OCI-LY3 (cell line): ENCODE data around the gene THAP3.

Source experiments
- H2AFZ ChIP-seq: fragments of 200-600, 300-600 bp; shearing (Covaris generic); 2 replicates; pipeline ENCODE4 v1.6.0; 2014; ENCODE audit warnings: antibody characterized with exemption, low read depth, low read length
- H3K27ac ChIP-seq: fragments of 200-600, 300-600 bp; sonication (generic); 2 replicates; pipeline ENCODE4 v1.5.1; 2014; ENCODE audit warnings: mild to moderate bottlenecking, low read length, moderate library complexity, mixed read lengths
- H3K27me3 ChIP-seq: fragments of 200-600, 300-600 bp; sonication (generic); 2 replicates; pipeline ENCODE4 v1.6.1; 2014; ENCODE audit warnings: low read depth, low read length, mixed read lengths
- H3K36me3 ChIP-seq: fragments of 200-600, 300-600 bp; sonication (generic); replicated peaks from 2 replicates; pipeline ENCODE3; 2014; ENCODE audit warnings: low read depth, low read length, mixed read lengths
- H3K4me1 ChIP-seq: fragments of 300-600, 200-600 bp; sonication (generic); 2 replicates; pipeline ENCODE4 v1.6.1; 2014; ENCODE audit warnings: low read length, mixed read lengths
- H3K4me2 ChIP-seq: fragments of 200-600, 300-600 bp; sonication (generic); 2 replicates; pipeline ENCODE4 v1.6.1; 2014; ENCODE audit warnings: low read length, mixed read lengths
- H3K4me3 ChIP-seq: fragments of 300-600, 200-600 bp; sonication (generic); 2 replicates; pipeline ENCODE4 v1.5.1; 2014; ENCODE audit warnings: antibody characterized with exemption, mild to moderate bottlenecking, low read length, moderate library complexity
- H3K79me2 ChIP-seq: fragments of 300-600, 200-600 bp; shearing (Covaris generic); 2 replicates; pipeline ENCODE4 v1.6.1; 2014; ENCODE audit warnings: mild to moderate bottlenecking, low read length, mixed read lengths
- H3K9ac ChIP-seq: fragments of 300-600, 200-600 bp; shearing (Covaris generic); 2 replicates; pipeline ENCODE4 v1.6.0; 2014; ENCODE audit warnings: mild to moderate bottlenecking, low read length, moderate library complexity
- H3K9me3 ChIP-seq: fragments of 200-600, 300-600 bp; shearing (Covaris generic); 2 replicates; pipeline ENCODE4 v1.6.1; 2014; ENCODE audit warnings: low read length, mixed read lengths; ENCODE audit not compliant: insufficient read depth
- H4K20me1 ChIP-seq: fragments of 200-600, 300-600 bp; sonication (generic); 2 replicates; pipeline ENCODE4 v1.6.1; 2016; ENCODE audit warnings: low read length, mixed read lengths; ENCODE audit not compliant: insufficient read depth
- CTCF ChIP-seq: fragments of 200-600, 300-600 bp; sonication (generic); IDR thresholded peaks from 2 replicates; pipeline ENCODE4 v1.5.1; 2014; ENCODE audit warnings: antibody characterized with exemption, low read length, low read depth
- EZH2phosphoT487 ChIP-seq: fragments of 200-600 bp; shearing (Covaris generic); IDR thresholded peaks from 2 replicates; pipeline ENCODE4 v1.6.1; 2018; ENCODE audit warnings: antibody characterized with exemption, mixed run types, low read depth

The THAP3 gene

GRCh38 chr1:6668503-6668902 lies 43.8 kb downstream of the THAP3 start:
- Histone ChIP-seq H3K27me3 (no peaks in the 10 kb centered on the region), H3K36me3 (no peaks in the 10 kb centered on the region), H3K27ac (no peak overlapping the region), H4K20me1 (no peaks in the 10 kb centered on the region), H3K4me2 (no peak overlapping the region), H3K4me1 (no peaks in the 10 kb centered on the region), H3K9me3 (no peaks in the 10 kb centered on the region), H3K79me2 (no peaks in the 10 kb centered on the region), H3K4me3 (no peak overlapping the region), H2AFZ (no peak overlapping the region), H3K9ac (no peak overlapping the region)
- TF ChIP-seq CTCF (no peak), EZH2phosphoT487 (no peak)

GRCh38 chr1:6672558-6672957 lies 47.9 kb downstream of the THAP3 start:
- no peaks in the 10 kb centered on the region for H3K4me1 ChIP-seq
- TF ChIP-seq EZH2phosphoT487 (no peak), CTCF (no peak)
- no peak overlapping the region for H3K4me2 ChIP-seq
- H3K27me3 ChIP-seq: no peaks in the 10 kb centered on the region
- no peak overlapping the region for H3K27ac ChIP-seq
- no peaks in the 10 kb centered on the region for H3K9me3 ChIP-seq
- H3K9ac ChIP-seq: no peak overlapping the region
- H3K4me3 ChIP-seq: no peak overlapping the region
- H4K20me1 ChIP-seq: no peaks in the 10 kb centered on the region
- no peak overlapping the region for H2AFZ ChIP-seq
- no peaks in the 10 kb centered on the region for H3K79me2 ChIP-seq
- peaks cover 4% of the 10 kb centered on the region for H3K36me3 ChIP-seq

- Histone ChIP-seq H4K20me1 (no peaks in the 10 kb centered on the region), H3K9ac (no peak overlapping the region), H2AFZ (no peak overlapping the region), H3K9me3 (no peaks in the 10 kb centered on the region), H3K36me3 (peaks cover 9% of the 10 kb centered on the region), H3K79me2 (no peaks in the 10 kb centered on the region), H3K27ac (no peak overlapping the region), H3K27me3 (no peaks in the 10 kb centered on the region), H3K4me2 (no peak overlapping the region), H3K4me3 (no peak overlapping the region), H3K4me1 (no peaks in the 10 kb centered on the region)
- TF ChIP-seq EZH2phosphoT487: no peak
- TF ChIP-seq CTCF: no peak
Observed at GRCh38 chr1:6673816-6674398, 49.2 kb downstream of the THAP3 start.

- Histone ChIP-seq H2AFZ (no peak overlapping the region), H4K20me1 (no peaks in the 10 kb centered on the region), H3K4me1 (no peaks in the 10 kb centered on the region)
Observed at GRCh38 chr1:6674771-6675170, 50.1 kb downstream of the THAP3 start.

More at GRCh38 chr1:6674771-6675170, 50.1 kb downstream of the THAP3 start:
- Histone ChIP-seq H3K9ac (no peak overlapping the region), H3K79me2 (no peaks in the 10 kb centered on the region), H3K9me3 (no peaks in the 10 kb centered on the region), H3K4me3 (no peak overlapping the region), H3K27ac (no peak overlapping the region), H3K27me3 (no peaks in the 10 kb centered on the region), H3K36me3 (peaks cover 15% of the 10 kb centered on the region), H3K4me2 (no peak overlapping the region)
- TF ChIP-seq EZH2phosphoT487 (no peak), CTCF (no peak)
